Measurements from ENCODE around the gene WNK1. TPM values are rescaled to one million over a fixed set of nuclear protein-coding genes. Genes with fewer than 3 reads are reported as not detected.

Gene WNK1
- total and polyA plus RNA-seq, 2 of the 8 experiments (the other 6 are each of a cell fraction or from before 2014, with no cell fraction given) = 88.2 to 157 TPM

GRCh38 chr12:949453-950191 lies 197.2 kb downstream of the WNK1 start, which contains the start of gene RAD52 (continued):
- TF ChIP-seq CHD7 (IDR thresholded peaks at IDR 0.05; ENCODE audit: insufficient replicate concordance, low read length) = no peak
- no peak for TF ChIP-seq RXRA (IDR thresholded peaks at IDR 0.05; ENCODE audit: insufficient read depth, low read depth, low read length)
- no peak for TF ChIP-seq TCF12 (IDR thresholded peaks at IDR 0.05; ENCODE audit: low read depth, low read length)
- TF ChIP-seq YY1 (IDR thresholded peaks at IDR 0.05; ENCODE audit: low read depth, low read length) = no peak; the same call in 1 of the 2 replicates
- TF ChIP-seq CBX5 (IDR thresholded peaks at IDR 0.05; ENCODE audit: low read depth, low read length) = no peak
- TF ChIP-seq SP4 (IDR thresholded peaks at IDR 0.05; ENCODE audit: low read length) = no peak
- TF ChIP-seq USF2 (IDR thresholded peaks at IDR 0.05; ENCODE audit: low read length) = no peak
- no peak for TF ChIP-seq TAF7 (optimal IDR thresholded peaks at IDR 0.05; ENCODE audit: borderline replicate concordance, low read depth, low read length)
- peak; percentile 60; the same call in 1 of the 2 replicates for TF ChIP-seq BACH1 (IDR thresholded peaks at IDR 0.05; ENCODE audit: low read length)

All from H1 (cell line).